Right lung (tissue), 5 donors: ENCODE data around the gene HERC5. TPM values are rescaled to one million over a fixed set of nuclear protein-coding genes. Genes with fewer than 3 reads are reported as not detected.
A peak's percentile ranks its signal among the peaks of the same experiment; 100 is the strongest.
"Not testable (repeated sequence)": the region's sequence is repeated elsewhere in the genome, so short reads cannot be mapped to it uniquely, and the experiment has no call there.

Source experiments
- DNase-seq, 2 donors: peaks; one replicate each; pipeline ENCODE4 v3.0.0-alpha.2; 2013
- polyA plus RNA-seq, 5 donors: library from polyadenylated mRNA; unstranded; fragments of 120-200 nt; gene quantifications; one replicate each; pipeline versions ENCODE4 v1.2.1 to v1.2.3, GENCODE V29; 2013; ENCODE audit warnings: inconsistent platforms in 1 of 5, low replicate concordance in 1 of 5; ENCODE audit not compliant: insufficient read length in 5 of 5, insufficient read depth in 1 of 5

Gene HERC5
- polyA plus RNA-seq, 5 donors = 4.8 to 6.9 (median 5.8) TPM

GRCh38 chr4:88518911-88519310, 62.0 kb downstream of the HERC5 start:
- DNase-seq = no peak

- peak; percentile 25 to 34 for DNase-seq
These were observed 65.9 kb downstream of the HERC5 start for GRCh38 chr4:88522702-88523324.

GRCh38 chr4:88523325-88524129, 66.6 kb downstream of the HERC5 start, which contains the start of gene PYURF:
PYURF (minus strand) TSS chr4:88523776; CDS start chr4:88523700, 76 bp downstream.
- peak; percentile 91 to 92 for DNase-seq

GRCh38 chr4:88524171-88524570, 67.3 kb downstream of the HERC5 start:
- DNase-seq = no peak

GRCh38 chr4:88526221-88526815, 69.4 kb downstream of the HERC5 start:
- no peak for DNase-seq

- no peak for DNase-seq
These were observed 70.9 kb downstream of the HERC5 start for GRCh38 chr4:88527787-88528186.

- no peak for DNase-seq
These were observed 71.9 kb downstream of the HERC5 start for GRCh38 chr4:88528861-88529260.

- DNase-seq = no peak
These were observed 74.6 kb downstream of the HERC5 start for GRCh38 chr4:88531549-88531948.

GRCh38 chr4:88533088-88533790, 76.3 kb downstream of the HERC5 start:
- DNase-seq = no peak

GRCh38 chr4:88533937-88534750, 77.2 kb downstream of the HERC5 start:
- no peak for DNase-seq

- DNase-seq = no peak
These were observed 78.3 kb downstream of the HERC5 start for GRCh38 chr4:88535090-88535755.

- no peak for DNase-seq
These were observed 80.8 kb downstream of the HERC5 start for GRCh38 chr4:88537709-88538108.

- DNase-seq = not testable (repeated sequence)
These were observed 82.6 kb downstream of the HERC5 start for GRCh38 chr4:88539322-88540068.

GRCh38 chr4:88549815-88550214, 92.9 kb downstream of the HERC5 start:
- DNase-seq = no peak

Other genes starting within 250 kb of the HERC5 start
- gene PPM1K, start 172.6 kb upstream of the HERC5 start, polyA plus RNA-seq = 10 to 100 TPM; 13.3 to 26.8 (median 20.9) TPM
- gene HERC6, start 78.3 kb upstream of the HERC5 start, polyA plus RNA-seq = 10 to 100 TPM; 10.2 to 14.6 (median 12.8) TPM
- 100 to 1,000 TPM in 4 of 5 donors, 10 to 100 TPM in 1; 99.6 to 135 (median 125) TPM for gene PYURF, start 66.7 kb downstream of the HERC5 start, polyA plus RNA-seq
- 10 to 100 TPM; 13.9 to 22.7 (median 19.1) TPM for gene HERC3, start 135.4 kb downstream of the HERC5 start, polyA plus RNA-seq
- gene NAP1L5, start 240.7 kb downstream of the HERC5 start, polyA plus RNA-seq = 10 to 100 TPM; 10.5 to 14.4 (median 12.3) TPM